NCI-H1417 (cell line): ENCODE measurements around the gene OR7G2.

ENCODE experiments used
- DNase-seq, 3 experiments: peaks; one replicate each; lab custom pipeline; 2025; lab: John Stamatoyannopoulos, UW

OR7G2 gene

GRCh38 chr19:9107375-9107774 is at the start of gene OR7G2:
Gene OR7G2 (minus strand): TSS chr19:9107475. CDS start chr19:9103243, 4,232 bp downstream.
- DNase-seq = no peak

- DNase-seq = no peak
These were observed 49.0 kb upstream of the OR7G2 start for GRCh38 chr19:9156304-9156703.

DNA sequence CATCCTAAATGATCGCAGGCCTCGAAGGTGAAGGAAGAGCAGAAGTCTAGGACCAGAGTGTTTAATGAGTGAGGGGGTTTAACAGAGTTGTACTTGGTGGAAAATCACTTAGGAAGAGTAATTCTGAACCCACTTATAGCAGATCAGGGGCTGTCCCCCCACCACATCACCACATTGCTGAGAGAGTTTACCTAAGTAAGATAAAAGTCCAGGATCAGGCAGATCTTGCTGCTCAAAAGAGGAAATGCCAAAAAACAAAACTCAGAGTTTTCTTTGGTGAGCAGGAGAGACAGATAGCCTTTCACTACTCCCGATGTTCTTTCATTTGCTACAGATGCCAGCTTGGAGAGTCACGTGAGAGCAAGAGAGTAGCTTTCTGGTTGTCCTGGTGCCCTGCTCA is 48.3 kb upstream of the OR7G2 start:
- no peak for DNase-seq

DNA sequence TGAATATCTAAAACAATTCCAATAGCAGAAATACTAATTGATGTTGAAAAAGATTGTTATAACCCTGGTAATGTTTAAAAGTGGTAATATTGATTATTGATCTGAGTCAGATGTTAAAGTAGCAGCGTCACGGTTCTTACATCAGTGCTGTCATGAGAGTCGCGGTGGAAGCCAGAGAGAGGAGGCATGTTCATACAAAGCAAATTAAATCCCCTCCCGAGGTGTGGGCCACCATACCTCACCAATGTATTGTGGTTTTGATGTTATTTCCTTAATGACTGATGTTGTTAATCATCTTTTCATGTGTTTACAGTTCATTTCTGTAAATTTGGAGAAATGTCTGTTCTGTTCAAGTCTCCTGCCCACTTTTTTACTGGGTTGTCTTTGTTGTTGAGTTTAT is 44.1 kb upstream of the OR7G2 start:
- no peak for DNase-seq

DNA sequence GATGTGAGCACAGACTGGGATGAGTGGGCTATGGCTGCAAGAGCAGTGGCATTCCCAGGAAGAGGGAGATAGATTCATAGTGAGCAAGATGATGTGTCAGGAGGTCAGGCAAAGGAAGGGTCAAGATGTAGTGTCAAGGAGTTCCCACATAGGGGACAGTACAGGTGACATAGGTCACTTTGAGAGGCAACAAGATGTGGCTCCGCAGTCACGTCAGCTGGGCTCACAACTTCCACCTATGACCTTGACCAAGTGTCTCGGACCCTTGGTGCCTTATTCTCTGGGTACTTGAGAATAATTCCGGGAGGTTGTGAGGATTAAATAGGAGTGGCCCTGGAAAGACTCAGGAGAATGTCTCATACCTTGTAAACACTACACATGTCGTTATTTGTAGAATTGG is 43.4 kb upstream of the OR7G2 start:
- no peak for DNase-seq

DNA sequence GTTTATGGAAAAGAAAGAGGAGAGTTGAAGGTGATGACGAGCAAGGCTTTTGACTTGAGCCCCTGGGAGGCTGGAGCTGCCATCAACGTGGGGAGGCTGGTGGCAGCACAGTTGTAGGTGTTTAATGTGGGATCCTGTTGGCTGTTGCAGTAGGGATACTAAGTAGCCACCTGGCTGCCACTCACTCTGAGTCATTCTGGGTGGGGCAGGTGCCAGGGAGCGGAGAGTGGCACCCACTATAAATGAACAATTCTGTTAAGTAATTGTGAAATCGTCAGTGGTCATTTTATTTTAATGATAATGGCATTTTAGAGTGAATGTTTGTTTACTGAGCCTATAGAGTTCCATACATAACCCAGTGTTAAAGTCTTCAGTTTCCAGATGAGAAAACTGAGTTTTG is 42.7 kb upstream of the OR7G2 start:
- no peak for DNase-seq

DNA sequence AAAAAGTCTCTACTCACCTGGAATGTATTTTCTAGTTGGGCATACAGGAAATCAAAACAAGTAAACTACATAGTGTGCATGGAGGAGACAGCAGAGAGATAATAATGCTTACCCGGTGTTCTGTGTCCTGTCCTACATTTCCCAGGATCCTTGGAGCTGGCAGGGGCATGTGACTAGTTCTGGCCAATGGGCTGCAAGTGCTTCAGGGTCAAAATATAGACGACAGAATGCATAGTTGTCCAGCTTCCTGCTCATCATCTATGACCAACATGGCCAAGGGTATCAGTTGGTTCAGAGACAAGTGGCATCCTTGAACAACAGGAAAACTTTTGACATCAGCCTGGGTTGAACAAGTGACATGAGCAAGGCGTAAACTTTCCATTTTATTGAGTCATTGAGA is 41.4 kb upstream of the OR7G2 start:
- DNase-seq = no peak

GRCh38 chr19:9146882-9147281 is 39.6 kb upstream of the OR7G2 start:
- no peak for DNase-seq

GRCh38 chr19:9144920-9145319 is 37.6 kb upstream of the OR7G2 start:
- peak in 1 of 3 experiments; percentile 16 for DNase-seq

DNA sequence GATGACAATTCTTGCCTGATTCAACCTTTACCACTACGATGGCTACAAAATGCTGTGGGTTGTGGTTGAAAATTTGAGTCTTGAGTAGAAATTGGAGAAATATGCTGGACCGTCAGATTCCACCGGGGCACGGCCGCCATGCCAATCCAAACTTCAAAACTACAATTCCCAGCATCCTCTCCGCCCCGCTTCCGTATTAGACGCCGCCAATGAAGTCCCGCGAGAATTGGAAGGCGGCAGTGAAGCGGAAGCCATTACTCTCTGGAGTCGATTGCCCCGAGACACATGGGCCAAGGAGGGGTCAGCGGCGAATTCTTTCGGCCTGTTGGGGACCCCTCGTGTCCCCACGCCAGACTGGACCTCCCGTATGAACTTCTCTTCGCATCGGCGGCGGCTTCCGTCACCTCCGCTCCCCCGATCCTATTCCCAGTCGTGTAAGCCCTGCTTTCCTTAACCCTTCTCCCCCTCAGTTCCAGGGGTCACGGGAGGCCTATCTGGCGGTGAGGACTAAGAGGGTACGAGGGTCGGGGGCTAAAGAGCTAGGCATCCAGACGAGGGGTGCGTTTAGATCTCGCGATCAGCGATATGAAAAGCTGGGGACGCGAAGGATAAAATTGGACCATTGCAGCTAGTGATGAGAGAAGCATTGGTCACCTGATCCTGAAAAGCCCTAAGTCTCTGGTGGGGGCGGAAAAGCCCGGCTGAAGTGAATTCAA is 33.0 kb upstream of the OR7G2 start, which contains the start of gene ZNF317:
TSS of gene ZNF317 (plus strand) at position 239 of the 716 bp plus-strand sequence. CDS start 15,620 bp downstream, outside the sequence.
- peak; percentile 80 to 97 (median 93) for DNase-seq

DNA sequence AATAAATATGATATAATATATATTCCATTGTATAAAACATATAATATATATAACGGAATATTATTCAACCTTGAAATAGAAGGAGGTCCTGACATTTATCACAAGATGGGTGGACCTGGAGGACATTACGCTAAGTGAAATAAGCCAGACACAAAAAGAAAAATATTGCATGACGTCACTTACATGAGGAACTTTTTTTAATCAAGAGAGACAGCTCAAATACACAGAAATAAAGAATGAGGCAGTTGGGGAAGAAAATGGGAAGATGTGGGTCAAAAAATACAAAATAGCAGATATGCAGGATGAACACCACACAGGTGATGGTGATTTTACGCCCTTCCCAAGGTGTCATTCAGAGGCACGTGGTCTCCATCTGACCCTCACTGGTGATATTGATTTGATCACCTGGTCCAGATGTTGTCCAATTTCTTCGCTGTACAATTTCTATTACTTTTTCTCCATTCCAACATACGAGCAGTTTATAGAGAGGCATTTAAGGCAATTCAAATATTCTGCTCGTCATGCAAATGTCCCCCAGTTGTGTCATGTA is 32.4 kb upstream of the OR7G2 start:
- no peak for DNase-seq

- DNase-seq = no peak
These were observed 25.1 kb upstream of the OR7G2 start for GRCh38 chr19:9132422-9132821.

GRCh38 chr19:9130965-9131364 is 23.7 kb upstream of the OR7G2 start:
- no peak for DNase-seq

DNA sequence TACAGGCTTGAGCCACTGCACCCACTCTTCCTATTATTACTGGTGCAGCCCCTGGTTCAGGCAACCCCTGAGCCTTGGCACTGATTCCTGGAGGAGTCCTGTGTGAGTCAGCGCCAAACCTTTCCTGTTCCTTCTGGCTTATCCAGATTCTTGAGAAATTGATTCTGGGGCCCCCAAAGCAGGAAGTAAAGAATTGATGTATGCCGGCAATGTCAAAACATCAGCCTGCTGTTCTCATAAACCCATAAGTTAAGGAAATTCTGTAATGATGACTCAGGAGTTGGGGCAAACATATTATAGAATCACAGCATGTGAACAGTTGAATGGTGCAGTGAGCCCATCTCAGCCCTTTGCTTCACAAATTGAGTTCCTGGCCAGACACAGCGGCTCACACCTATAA is 20.9 kb upstream of the OR7G2 start:
- no peak for DNase-seq

- DNase-seq = no peak
These were observed 19.7 kb upstream of the OR7G2 start, which contains the start of gene OR7G3 for GRCh38 chr19:9126900-9127405. Gene OR7G3 (minus strand): TSS chr19:9126950. CDS start chr19:9126950, 0 bp downstream.

DNA sequence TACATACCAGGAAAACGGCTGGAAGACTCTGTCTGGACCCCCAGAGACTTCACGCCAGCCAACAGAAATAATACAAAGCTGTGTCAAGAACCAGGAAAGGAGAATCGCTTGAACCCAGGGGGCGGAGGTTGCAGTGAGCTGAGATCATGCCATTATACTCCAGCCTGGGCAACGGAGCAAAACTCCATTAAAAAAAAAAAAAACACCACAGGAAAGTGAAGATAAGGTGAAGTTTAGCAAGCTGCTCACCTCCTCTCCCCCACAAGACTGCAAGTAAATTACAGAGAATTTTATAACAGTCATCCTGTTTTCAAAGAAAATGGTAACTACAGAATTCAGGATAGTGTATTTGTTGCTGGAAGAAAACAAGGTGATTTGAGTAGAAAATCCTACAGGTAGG is 9.3 kb upstream of the OR7G2 start:
- DNase-seq = no peak

DNA sequence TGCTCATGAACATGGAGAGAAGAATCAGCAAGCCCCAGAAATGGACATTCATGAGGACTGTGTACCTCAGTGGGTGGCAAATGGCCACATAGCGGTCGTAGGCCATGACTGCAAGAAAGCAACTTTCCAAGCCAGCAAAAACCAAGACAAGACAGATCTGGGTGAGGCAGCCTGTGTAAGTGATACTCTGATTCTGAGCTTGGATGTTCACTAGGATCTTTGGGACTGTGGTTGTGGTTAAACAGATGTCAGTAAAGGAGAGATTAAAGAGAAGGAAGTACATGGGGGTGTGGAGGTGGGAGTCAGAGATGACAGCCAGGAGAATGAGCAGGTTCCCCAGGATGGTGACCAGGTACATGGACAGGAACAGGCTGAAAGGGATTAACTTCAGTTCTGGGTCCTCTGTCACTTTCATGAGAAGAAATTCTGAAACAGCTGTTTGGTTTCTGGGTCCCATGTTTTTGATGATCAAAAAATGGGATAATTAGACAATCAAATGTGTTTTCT is 8.1 kb upstream of the OR7G2 start, which contains the start of gene OR7G1:
TSS of gene OR7G1 (minus strand) at position 457 of the 507 bp plus-strand sequence. CDS start at position 457, 0 bp downstream.
- no peak for DNase-seq

GRCh38 chr19:9109959-9110358 is 2.7 kb upstream of the OR7G2 start:
- no peak for DNase-seq

DNA sequence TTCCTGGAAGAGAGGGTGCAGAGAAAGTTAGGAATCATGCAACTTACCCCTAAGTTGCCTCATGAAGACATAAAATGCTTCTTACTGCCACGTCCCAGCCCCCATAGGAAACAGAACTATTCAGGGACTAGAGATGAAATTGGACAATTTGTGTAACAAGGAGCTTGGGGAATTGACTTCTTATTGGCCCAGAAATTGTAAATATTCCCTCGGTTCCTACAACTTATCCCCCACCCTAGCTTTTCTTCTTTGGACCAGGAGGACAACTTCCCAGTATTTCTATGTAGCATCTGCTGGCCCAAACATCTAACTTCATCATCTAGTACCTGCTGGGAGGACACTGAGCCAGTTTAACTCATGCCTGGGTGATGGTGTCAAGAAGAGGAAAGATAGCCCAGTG is 20.5 kb downstream of the OR7G2 start, which contains the start of gene OR1M1:
TSS of gene OR1M1 (plus strand) at position 301 of the 400 bp plus-strand sequence. CDS start 6,184 bp downstream, outside the sequence.
- no peak for DNase-seq

GRCh38 chr19:9078651-9079050 is 28.6 kb downstream of the OR7G2 start:
- no peak for DNase-seq

GRCh38 chr19:9076901-9077300 is 30.4 kb downstream of the OR7G2 start:
- DNase-seq = no peak

GRCh38 chr19:9075064-9075949 is 32.0 kb downstream of the OR7G2 start:
- peak in 1 of 3 experiments; percentile 34 for DNase-seq
